PC-3 (cell line): ENCODE data around the gene ALG9.

Experiments used
- CTCF ChIP-seq: fragments of 300-600 bp; sonication (generic); conservative IDR thresholded peaks from 2 replicates; pipeline ENCODE4 v1.5.1; 2017; ENCODE audit warnings: antibody characterized with exemption, low read depth, mild to moderate bottlenecking, low read length
- EZH2phosphoT487 ChIP-seq: fragments of 300-600 bp; sonication (generic); IDR thresholded peaks from 2 replicates; pipeline ENCODE4 v1.6.1; 2018; ENCODE audit warnings: mild to moderate bottlenecking, antibody characterized with exemption, low read length, borderline replicate concordance

GRCh38 chr11:111836721-111837120 lies 34.7 kb downstream of the ALG9 start:
- TF ChIP-seq CTCF (no peak), EZH2phosphoT487 (no peak)
